ENCODE measurements around the gene MARCHF6.

DNA sequence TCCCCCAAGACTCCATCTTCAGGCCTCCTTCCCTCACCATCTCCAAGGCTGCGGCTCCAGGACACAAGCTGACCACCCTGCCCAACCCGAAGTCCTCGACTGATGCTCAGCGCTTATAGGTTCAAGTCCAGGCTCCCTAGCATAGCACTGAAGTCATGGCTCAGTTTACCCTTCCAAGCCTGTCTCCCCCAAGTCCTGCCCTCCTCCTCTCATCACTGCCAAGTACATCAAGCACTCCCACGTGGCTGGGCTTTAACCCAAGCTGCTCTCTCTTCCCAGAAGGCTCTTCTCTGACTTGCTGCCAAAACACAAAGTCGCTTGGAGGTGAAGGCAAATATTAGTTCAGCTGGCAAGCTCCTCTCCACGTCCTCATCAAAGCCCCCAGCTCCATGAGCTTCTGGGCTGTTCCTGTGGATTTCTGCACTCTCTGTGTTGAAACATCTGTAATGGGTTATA is 22.1 kb upstream of the MARCHF6 start:
- TF ChIP-seq, protein P1, sequence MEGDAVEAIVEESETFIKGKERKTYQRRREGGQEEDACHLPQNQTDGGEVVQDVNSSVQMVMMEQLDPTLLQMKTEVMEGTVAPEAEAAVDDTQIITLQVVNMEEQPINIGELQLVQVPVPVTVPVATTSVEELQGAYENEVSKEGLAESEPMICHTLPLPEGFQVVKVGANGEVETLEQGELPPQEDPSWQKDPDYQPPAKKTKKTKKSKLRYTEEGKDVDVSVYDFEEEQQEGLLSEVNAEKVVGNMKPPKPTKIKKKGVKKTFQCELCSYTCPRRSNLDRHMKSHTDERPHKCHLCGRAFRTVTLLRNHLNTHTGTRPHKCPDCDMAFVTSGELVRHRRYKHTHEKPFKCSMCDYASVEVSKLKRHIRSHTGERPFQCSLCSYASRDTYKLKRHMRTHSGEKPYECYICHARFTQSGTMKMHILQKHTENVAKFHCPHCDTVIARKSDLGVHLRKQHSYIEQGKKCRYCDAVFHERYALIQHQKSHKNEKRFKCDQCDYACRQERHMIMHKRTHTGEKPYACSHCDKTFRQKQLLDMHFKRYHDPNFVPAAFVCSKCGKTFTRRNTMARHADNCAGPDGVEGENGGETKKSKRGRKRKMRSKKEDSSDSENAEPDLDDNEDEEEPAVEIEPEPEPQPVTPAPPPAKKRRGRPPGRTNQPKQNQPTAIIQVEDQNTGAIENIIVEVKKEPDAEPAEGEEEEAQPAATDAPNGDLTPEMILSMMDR (IDR thresholded peaks at IDR 0.05), result no peak
- TF ChIP-seq POLR2A (IDR thresholded peaks at IDR 0.05), result no peak

Measured in heart left ventricle (tissue), 13 donors.